HEK293 (cell line): ENCODE data around the gene APLP1.

ENCODE experiments used
- ATF2 ChIP-seq: fragments of 450-650 bp; formaldehyde crosslinking; IDR thresholded peaks from 2 replicates; pipeline ENCODE4 v1.5.1; 2016; ENCODE audit warnings: missing biosample characterization, missing genetic modification characterization, low read depth
- BCL6B ChIP-seq: fragments of 450-650 bp; formaldehyde crosslinking; IDR thresholded peaks from 2 replicates; pipeline ENCODE4 v1.5.1; 2017; ENCODE audit warnings: missing biosample characterization, missing genetic modification characterization
- HOXA7 ChIP-seq: sonication (generic); formaldehyde crosslinking; IDR thresholded peaks from 2 replicates; pipeline ENCODE4 v1.8.1; 2022; ENCODE audit warnings: missing genetic modification reagents, borderline replicate concordance
- MEIS1 ChIP-seq: sonication (generic); formaldehyde crosslinking; IDR thresholded peaks from 2 replicates; pipeline ENCODE4 v1.8.1; 2022; ENCODE audit warnings: missing genetic modification reagents, mild to moderate bottlenecking, borderline replicate concordance
- OSR2 ChIP-seq: fragments of 450-650 bp; formaldehyde crosslinking; IDR thresholded peaks from 2 replicates; pipeline ENCODE4 v1.5.1; 2016; ENCODE audit warnings: missing biosample characterization, missing genetic modification characterization
- ZEB2 ChIP-seq: fragments of 450-650 bp; formaldehyde crosslinking; IDR thresholded peaks from 2 replicates; pipeline ENCODE4 v1.5.1; 2016; ENCODE audit warnings: missing biosample characterization, missing genetic modification characterization
- TF ChIP-seq, protein P1 (sequence below): fragments of 450-650 bp; formaldehyde crosslinking; IDR thresholded peaks from 2 replicates; pipeline ENCODE4 v1.5.0; 2017; ENCODE audit warnings: missing biosample characterization, missing genetic modification characterization, borderline replicate concordance

GRCh38 chr19:35861640-35862160, 6.7 kb upstream of the APLP1 start:
- TF ChIP-seq OSR2 (tag by site-specific recombination) (no peak), BCL6B (tag by site-specific recombination) (no peak), ATF2 (tag by site-specific recombination) (no peak), HOXA7 (CRISPR knock-in tag) (no peak), MEIS1 (CRISPR knock-in tag) (no peak), ZEB2 (tag by site-specific recombination) (no peak)
- TF ChIP-seq, protein P1, sequence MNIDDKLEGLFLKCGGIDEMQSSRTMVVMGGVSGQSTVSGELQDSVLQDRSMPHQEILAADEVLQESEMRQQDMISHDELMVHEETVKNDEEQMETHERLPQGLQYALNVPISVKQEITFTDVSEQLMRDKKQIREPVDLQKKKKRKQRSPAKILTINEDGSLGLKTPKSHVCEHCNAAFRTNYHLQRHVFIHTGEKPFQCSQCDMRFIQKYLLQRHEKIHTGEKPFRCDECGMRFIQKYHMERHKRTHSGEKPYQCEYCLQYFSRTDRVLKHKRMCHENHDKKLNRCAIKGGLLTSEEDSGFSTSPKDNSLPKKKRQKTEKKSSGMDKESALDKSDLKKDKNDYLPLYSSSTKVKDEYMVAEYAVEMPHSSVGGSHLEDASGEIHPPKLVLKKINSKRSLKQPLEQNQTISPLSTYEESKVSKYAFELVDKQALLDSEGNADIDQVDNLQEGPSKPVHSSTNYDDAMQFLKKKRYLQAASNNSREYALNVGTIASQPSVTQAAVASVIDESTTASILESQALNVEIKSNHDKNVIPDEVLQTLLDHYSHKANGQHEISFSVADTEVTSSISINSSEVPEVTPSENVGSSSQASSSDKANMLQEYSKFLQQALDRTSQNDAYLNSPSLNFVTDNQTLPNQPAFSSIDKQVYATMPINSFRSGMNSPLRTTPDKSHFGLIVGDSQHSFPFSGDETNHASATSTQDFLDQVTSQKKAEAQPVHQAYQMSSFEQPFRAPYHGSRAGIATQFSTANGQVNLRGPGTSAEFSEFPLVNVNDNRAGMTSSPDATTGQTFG = no peak
